Breast epithelium (tissue), 3 donors: ENCODE results near the gene PIH1D1.

ENCODE experiments used
- CTCF ChIP-seq, 3 donors: fragments of 450-650 bp; IDR thresholded peaks; one replicate each; pipeline ENCODE4 v1.5.1; 2016 to 2017; ENCODE audit warnings: antibody characterized with exemption in 3 of 3, mild to moderate bottlenecking in 3 of 3, moderate library complexity in 3 of 3
- POLR2A ChIP-seq: fragments of 450-650 bp; IDR thresholded peaks from one replicate; pipeline ENCODE4 v1.6.1; 2016; ENCODE audit warnings: antibody characterized with exemption, mild to moderate bottlenecking, moderate library complexity

GRCh38 chr19:49487277-49488045 is 35.8 kb upstream of the PIH1D1 start, which contains the start of gene RPL13A:
- TF ChIP-seq CTCF (IDR thresholded peaks at IDR 0.05) = no peak
- TF ChIP-seq POLR2A = peak; percentile 98
